SK-N-SH (cell line): Measurements from ENCODE around the gene RPRD2. TPM values are rescaled to one million over a fixed set of nuclear protein-coding genes. Genes with fewer than 3 reads are reported as not detected.

Experiments used
- CTCF ChIA-PET: fragments of 300-600, 350-600 bp; formaldehyde crosslinking; extraction: SDS; loops from one replicate; lab custom pipeline; 2021; lab: Yijun Ruan, JAX
- POLR2A ChIA-PET: fragments of 350-600 bp; sonication (Branson Sonifier 250); formaldehyde crosslinking; extraction: SDS; loops from one replicate; lab custom pipeline; 2020; ENCODE audit warnings: antibody characterized with exemption, inconsistent platforms; lab: Yijun Ruan, JAX
- DNase-seq: peaks from one replicate; pipeline ENCODE4 v3.0.0; 2012
- H2AFZ ChIP-seq: fragments of 200-600 bp; sonication (generic); 2 replicates; pipeline ENCODE4 v1.8.1; 2016; ENCODE audit warnings: antibody characterized with exemption, mild to moderate bottlenecking, low read depth
- H3F3A ChIP-seq: fragments of 200-600 bp; sonication (generic); replicated peaks from 2 replicates; pipeline ENCODE3; 2016; ENCODE audit warnings: antibody characterized with exemption, mild to moderate bottlenecking; ENCODE audit not compliant: insufficient read depth
- H3K27ac ChIP-seq, 2 experiments: fragments of 200-500 bp in 1 of 2; fragments of 200-600 bp in 1 of 2; sonication (Bioruptor generic) in 1 of 2; sonication (generic), shearing (Covaris generic) in 1 of 2; 2 replicates each; pipeline versions ENCODE4 v1.5.1 to v1.6.1; 2014 to 2016; ENCODE audit warnings: low read depth in 2 of 2, inconsistent platforms in 1 of 2, low read length in 1 of 2, mild to moderate bottlenecking in 1 of 2, mixed read lengths in 1 of 2
- H3K27me3 ChIP-seq: fragments of 200-600 bp; sonication (generic), shearing (Covaris generic); 2 replicates; pipeline ENCODE4 v1.6.1; 2016; ENCODE audit warnings: mixed run types; ENCODE audit not compliant: insufficient read depth
- H3K36me3 ChIP-seq, 2 experiments: fragments of 200-500 bp in 1 of 2; fragments of 200-600 bp in 1 of 2; sonication (Bioruptor generic) in 1 of 2; sonication (generic) in 1 of 2; replicated peaks in 1 of 2; 2 replicates each; pipeline versions ENCODE3 to v1.5.1; 2014 to 2016; ENCODE audit warnings: low read length in 1 of 2, mild to moderate bottlenecking in 1 of 2; ENCODE audit not compliant: insufficient read depth in 2 of 2, control insufficient read depth in 1 of 2
- H3K4me1 ChIP-seq, 2 experiments: fragments of 200-500 bp in 1 of 2; fragments of 200-600 bp in 1 of 2; sonication (Bioruptor generic) in 1 of 2; sonication (generic), shearing (Covaris generic) in 1 of 2; 2 replicates each; pipeline versions ENCODE4 v1.5.1 to v1.6.1; 2014 to 2016; ENCODE audit warnings: low read depth in 1 of 2, low read length in 1 of 2, mixed run types in 1 of 2; ENCODE audit not compliant: insufficient read depth in 2 of 2, control insufficient read depth in 1 of 2
- H3K4me2 ChIP-seq: fragments of 200-600 bp; sonication (generic), shearing (Covaris generic); 2 replicates; pipeline ENCODE4 v1.6.1; 2017; ENCODE audit warnings: mixed run types
- H3K4me3 ChIP-seq, 2 experiments: fragments of 200-500 bp in 1 of 2; fragments of 200-600 bp in 1 of 2; sonication (Bioruptor generic) in 1 of 2; sonication (generic), shearing (Covaris generic) in 1 of 2; 2 replicates each; pipeline versions ENCODE4 v1.5.1 to v1.8.1; 2014 to 2016; ENCODE audit warnings: low read depth in 2 of 2, inconsistent platforms in 1 of 2, low read length in 1 of 2, mild to moderate bottlenecking in 1 of 2, mixed read lengths in 1 of 2, moderate library complexity in 1 of 2
- H3K79me2 ChIP-seq: fragments of 200-600 bp; sonication (generic); 2 replicates; pipeline ENCODE4 v1.8.1; 2017; ENCODE audit warnings: mild to moderate bottlenecking; ENCODE audit not compliant: insufficient read depth
- H3K9ac ChIP-seq: fragments of 200-600 bp; sonication (generic); 2 replicates; pipeline ENCODE4 v1.6.1; 2017; ENCODE audit warnings: mixed run types
- H3K9me2 ChIP-seq: fragments of 200-600 bp; sonication (generic); 2 replicates; pipeline ENCODE4 v1.6.1; 2017; ENCODE audit warnings: mixed run types
- H3K9me3 ChIP-seq: fragments of 200-600 bp; sonication (generic); 2 replicates; pipeline ENCODE4 v1.6.1; 2017; ENCODE audit warnings: mixed run types, mild to moderate bottlenecking, moderate library complexity
- H4K20me1 ChIP-seq: fragments of 200-600 bp; sonication (generic); 2 replicates; pipeline ENCODE4 v1.6.1; 2017; ENCODE audit warnings: mild to moderate bottlenecking, mixed run types; ENCODE audit not compliant: insufficient read depth
- CHD2 ChIP-seq: fragments of 150-350 bp; IDR thresholded peaks from 2 replicates; pipeline ENCODE4 v1.6.1; 2018; ENCODE audit warnings: low read length; ENCODE audit not compliant: partially characterized antibody
- IRF3 ChIP-seq: fragments of 150-350 bp; IDR thresholded peaks from 2 replicates; pipeline ENCODE4 v1.6.1; 2016; ENCODE audit warnings: mild to moderate bottlenecking, low read depth, low read length
- MXI1 ChIP-seq: IDR thresholded peaks from 2 replicates; pipeline ENCODE4 v1.6.1; 2012; ENCODE audit warnings: mild to moderate bottlenecking, low read depth, low read length, improper control_type of control experiment
- POLR2AphosphoS5 ChIP-seq: IDR thresholded peaks from 2 replicates; pipeline ENCODE4 v1.6.1; 2012; ENCODE audit warnings: low read depth, low read length
- REST ChIP-seq: IDR thresholded peaks from 2 replicates; pipeline ENCODE4 v1.6.1; 2012; ENCODE audit warnings: mild to moderate bottlenecking, low read depth, low read length, moderate library complexity
- RFX5 ChIP-seq: IDR thresholded peaks from 2 replicates; pipeline ENCODE4 v1.6.1; 2012; ENCODE audit warnings: mild to moderate bottlenecking, improper control_type of control experiment, low read length
- TAF1 ChIP-seq: IDR thresholded peaks from 2 replicates; pipeline ENCODE4 v1.6.1; 2012; ENCODE audit warnings: low read depth, mild to moderate bottlenecking, low read length, moderate library complexity, borderline replicate concordance
- TCF12 ChIP-seq: IDR thresholded peaks from 2 replicates; pipeline ENCODE4 v1.4.0; 2012
- TEAD4 ChIP-seq: IDR thresholded peaks from 2 replicates; pipeline ENCODE4 v1.4.0; 2012; ENCODE audit warnings: mild to moderate bottlenecking, borderline replicate concordance; ENCODE audit not compliant: insufficient read depth
- USF2 ChIP-seq: fragments of 150-350 bp; IDR thresholded peaks from 2 replicates; pipeline ENCODE4 v1.6.1; 2017; ENCODE audit warnings: antibody characterized with exemption, low read length, low read depth, borderline replicate concordance
- WGBS: methylation state at CpG from one replicate; pipeline ENCODE4 v1.1.6; 2017; ENCODE audit warnings: low lambda C conversion rate; 5-methylcytosine and 5-hydroxymethylcytosine counted together
- polyA plus RNA-seq, 3 experiments: library from polyadenylated mRNA; depleted of rRNA; stranded (reverse); fragments of >200 nt; gene quantifications; 2 replicates each; pipeline ENCODE4 v1.2.3, GENCODE V29; 2012

RPRD2 gene
- polyA plus RNA-seq, 1 of the 3 experiments (the other 2 are of a cell fraction) = 9.2 TPM

GRCh38 chr1:150515328-150516049, 151.5 kb downstream of the RPRD2 start, which contains the start of gene FALEC (continued):
- TF ChIP-seq REST = no peak

- Histone ChIP-seq H4K20me1 (no peaks in the 10 kb centered on the region), H3K79me2 (no peaks in the 10 kb centered on the region), H3K4me2 (peak overlapping the region; percentile 75), H3F3A (peaks cover 7% of the 10 kb centered on the region), H3K27me3 (no peaks in the 10 kb centered on the region), H3K9me2 (no peaks in the 10 kb centered on the region), H3K9ac (peak overlapping the region; percentile 75), H3K9me3 (no peaks in the 10 kb centered on the region), H3K4me3 (peak overlapping the region; percentile 59 to 70), H3K4me1 (peaks cover 2 to 4% of the 10 kb centered on the region in 2 experiments; a peak in 1 of 4 replicates), H3K36me3 (no peaks in the 10 kb centered on the region), H2AFZ (peak overlapping the region; percentile 93), H3K27ac (peak overlapping the region; percentile 50 to 69; a peak in 3 of 4 replicates)
- ChIA-PET POLR2A (interaction anchor here (0.9 to 1.5 kb wide), 5 partner anchors 9 to 113 kb away, joined by 3 to 5 read pairs (median 3); partner anchors contain the start of gene ENSA), CTCF (interaction anchor here (0.5 to 4.6 kb wide), 9 partner anchors 12 to 393 kb away, joined by 3 to 34 read pairs (median 3); partner anchors contain the start of gene MCL1)
- no peak for TF ChIP-seq TCF12
- TF ChIP-seq TAF1 = no peak
- WGBS = 5% methylated on average over 19 of the region's 19 CpGs
- DNase-seq = peak; percentile 44
These were observed 152.2 kb downstream of the RPRD2 start for GRCh38 chr1:150516050-150516591.

GRCh38 chr1:150516616-150517015, 152.7 kb downstream of the RPRD2 start:
- peaks cover 7% of the 10 kb centered on the region for H3F3A ChIP-seq
- peak overlapping the region; percentile 75 for H3K4me2 ChIP-seq
- POLR2A ChIA-PET = interaction anchor here (0.6 to 1.5 kb wide), 3 partner anchors 8 to 112 kb away, joined by 3 to 4 read pairs (median 3); partner anchors contain the start of genes ENSA and MCL1
- H3K9ac ChIP-seq = no peak overlapping the region; the same call in 1 of the 2 replicates
- H3K27ac ChIP-seq = no peak overlapping the region
- TF ChIP-seq MXI1 (no peak), TEAD4 (no peak), RFX5 (no peak), USF2 (no peak), CHD2 (no peak), IRF3 (no peak), TAF1 (no peak), POLR2AphosphoS5 (no peak)
- no peaks in the 10 kb centered on the region for H4K20me1 ChIP-seq
- H3K4me3 ChIP-seq = peak overlapping the region; percentile 59 to 70
- DNase-seq = no peak
- 76% methylated on average over 4 of the region's 4 CpGs for WGBS
- CTCF ChIA-PET = interaction anchor here (0.6 to 4.6 kb wide), 7 partner anchors 15 to 260 kb away, joined by 3 to 34 read pairs (median 4); partner anchors contain the start of gene MCL1
- H3K4me1 ChIP-seq = peaks cover 2 to 4% of the 10 kb centered on the region in 2 experiments; a peak in 1 of 4 replicates
- peak overlapping the region; percentile 93; the same call in 1 of the 2 replicates for H2AFZ ChIP-seq
- H3K27me3 ChIP-seq = no peaks in the 10 kb centered on the region
- H3K9me2 ChIP-seq = no peaks in the 10 kb centered on the region
- no peaks in the 10 kb centered on the region for H3K79me2 ChIP-seq
- H3K36me3 ChIP-seq = no peaks in the 10 kb centered on the region
- H3K9me3 ChIP-seq = no peaks in the 10 kb centered on the region
